Measurements from ENCODE around the gene CACNB4.

Gene CACNB4

DNA sequence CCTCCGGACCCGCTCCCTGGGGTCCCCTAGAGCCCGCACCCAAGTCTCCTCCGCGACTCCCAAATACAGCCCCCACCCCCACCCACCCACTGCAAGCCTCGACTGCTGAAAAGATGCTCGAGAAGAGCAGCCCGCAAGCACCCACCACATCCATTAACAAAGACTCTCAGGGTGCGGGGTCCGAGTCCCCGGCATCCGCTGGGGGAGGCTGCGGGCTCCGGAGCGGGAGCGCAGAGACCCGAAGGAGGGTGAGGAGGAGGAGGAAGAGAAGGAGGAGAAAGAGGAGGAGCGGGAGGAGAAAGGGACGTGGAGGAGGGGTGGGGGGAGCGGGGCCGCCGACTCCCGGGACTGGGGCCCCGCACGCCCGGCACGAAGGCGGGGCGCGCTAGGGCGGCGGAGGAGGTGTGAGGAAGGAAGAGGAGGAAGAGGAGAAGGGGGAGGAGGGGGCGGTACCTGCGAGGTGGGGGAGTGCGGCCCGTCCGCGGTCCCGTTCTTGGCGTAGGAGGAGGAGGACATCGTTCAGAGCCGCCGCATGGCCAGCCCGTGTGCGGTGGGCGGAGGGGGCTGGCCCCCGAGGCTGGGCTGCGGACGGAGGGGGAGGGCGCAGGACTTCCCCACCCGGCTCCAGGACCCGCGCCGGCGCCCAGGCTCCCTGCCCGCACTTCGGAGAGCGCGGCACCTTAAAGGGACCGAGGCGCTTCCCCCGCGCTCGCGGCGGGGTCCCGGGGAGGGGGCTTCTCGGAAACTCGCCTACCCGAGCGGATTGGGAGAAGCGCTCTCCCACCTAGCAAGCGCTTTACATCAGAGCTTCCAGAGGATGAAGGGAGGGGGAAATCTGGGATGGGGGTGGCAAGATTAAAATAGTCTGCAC lies at the start of gene CACNB4:
TSS of gene CACNB4 (minus strand) at position 549 of the 871 bp plus-strand sequence.
- Histone ChIP-seq H3K79me2 (no peaks in the 10 kb centered on the region), H3K4me1 (peaks cover 3% of the 10 kb centered on the region), H3K9ac (no peak within 1 kb of the TSS), H3K27me3 (ENCODE audit: control insufficient read depth, insufficient read depth, low read length) (no peaks in the 10 kb centered on the region), H3K27ac (no peak within 1 kb of the TSS), H3K4me3 (ENCODE audit: low read depth, low read length) (peak within 1 kb of the TSS; percentile 54), H2AFZ (peak within 1 kb of the TSS; percentile 80), H3K9me3 (ENCODE audit: control insufficient read depth, low read length) (no peaks in the 10 kb centered on the region), H3K36me3 (ENCODE audit: control insufficient read depth, insufficient read depth, low read length) (no peaks in the 10 kb centered on the region), H3K4me2 (ENCODE audit: low read length) (peak within 1 kb of the TSS; percentile 64)
- TF ChIP-seq, protein P1, sequence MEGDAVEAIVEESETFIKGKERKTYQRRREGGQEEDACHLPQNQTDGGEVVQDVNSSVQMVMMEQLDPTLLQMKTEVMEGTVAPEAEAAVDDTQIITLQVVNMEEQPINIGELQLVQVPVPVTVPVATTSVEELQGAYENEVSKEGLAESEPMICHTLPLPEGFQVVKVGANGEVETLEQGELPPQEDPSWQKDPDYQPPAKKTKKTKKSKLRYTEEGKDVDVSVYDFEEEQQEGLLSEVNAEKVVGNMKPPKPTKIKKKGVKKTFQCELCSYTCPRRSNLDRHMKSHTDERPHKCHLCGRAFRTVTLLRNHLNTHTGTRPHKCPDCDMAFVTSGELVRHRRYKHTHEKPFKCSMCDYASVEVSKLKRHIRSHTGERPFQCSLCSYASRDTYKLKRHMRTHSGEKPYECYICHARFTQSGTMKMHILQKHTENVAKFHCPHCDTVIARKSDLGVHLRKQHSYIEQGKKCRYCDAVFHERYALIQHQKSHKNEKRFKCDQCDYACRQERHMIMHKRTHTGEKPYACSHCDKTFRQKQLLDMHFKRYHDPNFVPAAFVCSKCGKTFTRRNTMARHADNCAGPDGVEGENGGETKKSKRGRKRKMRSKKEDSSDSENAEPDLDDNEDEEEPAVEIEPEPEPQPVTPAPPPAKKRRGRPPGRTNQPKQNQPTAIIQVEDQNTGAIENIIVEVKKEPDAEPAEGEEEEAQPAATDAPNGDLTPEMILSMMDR (IDR thresholded peaks at IDR 0.05), result no peak

DNA sequence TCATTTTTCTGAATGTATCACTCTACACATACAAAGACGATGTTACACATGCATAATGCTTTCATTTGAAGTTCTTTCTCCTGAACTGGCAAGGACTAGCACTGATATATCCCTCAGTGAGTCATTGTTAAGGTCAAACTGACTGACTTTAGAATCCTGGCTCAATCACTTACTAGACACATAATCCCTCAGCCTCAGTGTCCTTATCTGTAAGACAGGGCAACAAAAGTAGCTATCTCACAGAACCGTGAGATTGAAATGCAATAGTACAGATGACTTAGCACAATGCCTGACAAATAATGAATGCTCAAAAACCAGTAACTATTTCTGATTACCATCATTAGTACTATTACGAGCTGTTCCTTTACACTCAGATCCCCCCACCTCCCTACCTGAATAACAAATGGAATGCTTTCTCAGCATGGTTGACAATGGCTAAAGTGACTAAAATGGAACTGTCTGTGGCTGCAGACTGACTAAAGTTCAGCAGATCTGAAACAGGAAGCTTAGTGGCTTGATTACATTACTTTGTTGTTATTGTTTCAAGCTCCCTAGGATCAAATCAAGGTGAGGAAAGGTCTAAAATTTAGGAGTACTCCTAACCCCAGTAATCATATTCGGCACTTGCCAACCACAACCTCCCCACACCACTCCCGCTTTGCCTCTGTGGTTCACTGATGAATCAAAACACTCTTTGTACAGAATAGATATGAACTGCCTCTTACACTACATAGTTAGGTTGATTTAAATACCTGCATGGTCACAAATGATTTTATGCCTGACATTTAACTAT lies 35.8 kb upstream of the CACNB4 start:
- Histone ChIP-seq H3K9ac (no peak overlapping the region), H3K36me3 (ENCODE audit: control insufficient read depth, insufficient read depth, low read length) (no peaks in the 10 kb centered on the region), H3K27ac (no peak overlapping the region), H3K79me2 (no peaks in the 10 kb centered on the region), H3K4me3 (ENCODE audit: low read depth, low read length) (no peak overlapping the region), H3K9me3 (ENCODE audit: control insufficient read depth, low read length) (no peaks in the 10 kb centered on the region), H2AFZ (no peak overlapping the region), H3K4me1 (no peaks in the 10 kb centered on the region), H3K27me3 (ENCODE audit: control insufficient read depth, insufficient read depth, low read length) (no peaks in the 10 kb centered on the region), H3K4me2 (ENCODE audit: low read length) (no peak overlapping the region)
- TF ChIP-seq, protein P1 (IDR thresholded peaks at IDR 0.05), result no peak

DNA sequence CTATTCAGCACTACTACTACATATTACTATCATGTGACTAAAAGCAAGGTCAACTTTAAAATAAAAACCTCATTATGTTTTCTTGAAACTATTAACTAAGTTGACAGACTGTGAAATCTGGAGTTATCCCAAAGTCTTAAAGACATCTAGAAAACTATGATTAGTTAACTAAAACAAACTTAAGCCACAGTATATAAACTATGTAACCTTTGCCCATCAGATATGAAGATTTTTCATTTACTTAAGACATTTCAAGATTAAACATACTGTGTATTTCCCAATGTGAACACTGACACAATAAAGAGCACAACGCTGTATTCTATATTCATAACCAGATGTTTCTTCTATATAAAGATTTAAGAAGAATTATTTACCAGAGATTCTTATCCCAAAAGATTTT lies 33.5 kb upstream of the CACNB4 start:
- H3K4me1 ChIP-seq, result no peaks in the 10 kb centered on the region
- H3K27ac ChIP-seq, result no peak overlapping the region
- no peak overlapping the region for H2AFZ ChIP-seq
- no peak overlapping the region for H3K4me3 ChIP-seq (ENCODE audit: low read depth, low read length)
- no peaks in the 10 kb centered on the region for H3K27me3 ChIP-seq (ENCODE audit: control insufficient read depth, insufficient read depth, low read length)
- H3K9ac ChIP-seq, result no peak overlapping the region
- TF ChIP-seq, protein P1 (IDR thresholded peaks at IDR 0.05), result no peak
- no peaks in the 10 kb centered on the region for H3K9me3 ChIP-seq (ENCODE audit: control insufficient read depth, low read length)
- no peaks in the 10 kb centered on the region for H3K79me2 ChIP-seq
- no peaks in the 10 kb centered on the region for H3K36me3 ChIP-seq (ENCODE audit: control insufficient read depth, insufficient read depth, low read length)
- H3K4me2 ChIP-seq (ENCODE audit: low read length), result no peak overlapping the region

DNA sequence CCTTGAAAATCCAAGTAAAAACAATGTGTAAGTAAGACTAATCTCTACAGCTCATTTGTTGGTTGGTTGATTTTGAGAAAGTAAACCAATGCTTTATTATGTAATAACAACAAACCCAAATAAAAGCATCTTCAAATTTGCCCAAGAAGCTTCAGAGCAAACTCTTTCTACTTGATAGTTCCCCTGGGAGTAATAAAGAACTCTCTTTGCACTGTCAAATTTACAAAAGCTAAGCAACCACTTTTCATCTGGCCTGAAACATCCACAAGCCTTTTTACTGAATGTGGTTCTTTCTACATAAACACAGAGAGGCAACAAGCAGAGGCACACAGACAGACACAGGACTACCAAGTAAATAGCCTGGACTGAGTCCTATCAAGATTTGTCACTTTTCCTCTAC lies 28.8 kb upstream of the CACNB4 start:
- H3K27ac ChIP-seq, result no peak overlapping the region
- no peaks in the 10 kb centered on the region for H3K9me3 ChIP-seq (ENCODE audit: control insufficient read depth, low read length)
- TF ChIP-seq, protein P1 (IDR thresholded peaks at IDR 0.05), result no peak
- no peak overlapping the region for H3K4me3 ChIP-seq (ENCODE audit: low read depth, low read length)
- H3K27me3 ChIP-seq (ENCODE audit: control insufficient read depth, insufficient read depth, low read length), result no peaks in the 10 kb centered on the region
- H3K36me3 ChIP-seq (ENCODE audit: control insufficient read depth, insufficient read depth, low read length), result no peaks in the 10 kb centered on the region
- no peaks in the 10 kb centered on the region for H3K79me2 ChIP-seq
- no peak overlapping the region for H2AFZ ChIP-seq
- no peaks in the 10 kb centered on the region for H3K4me1 ChIP-seq
- no peak overlapping the region for H3K9ac ChIP-seq
- H3K4me2 ChIP-seq (ENCODE audit: low read length), result no peak overlapping the region

All from parathyroid adenoma (tissue), 2 donors.